GM18505 (cell line): ENCODE data around the gene MRPL28.
"Not testable (repeated sequence)": the region's sequence is repeated elsewhere in the genome, so short reads cannot be mapped to it uniquely, and the experiment has no call there.

ENCODE experiments used
- ATAC-seq: cut with Tn5 transposase; IDR thresholded peaks from one replicate; pipeline ENCODE4 v1.9.1; 2021; ENCODE audit not compliant: unreplicated experiment
- POLR2A ChIP-seq: IDR thresholded peaks from 4 replicates; pipeline ENCODE4 v1.6.1; 2011; ENCODE audit warnings: borderline replicate concordance; ENCODE audit not compliant: insufficient read depth, insufficient read length; ENCODE audit errors: extremely low read depth

MRPL28 gene

DNA sequence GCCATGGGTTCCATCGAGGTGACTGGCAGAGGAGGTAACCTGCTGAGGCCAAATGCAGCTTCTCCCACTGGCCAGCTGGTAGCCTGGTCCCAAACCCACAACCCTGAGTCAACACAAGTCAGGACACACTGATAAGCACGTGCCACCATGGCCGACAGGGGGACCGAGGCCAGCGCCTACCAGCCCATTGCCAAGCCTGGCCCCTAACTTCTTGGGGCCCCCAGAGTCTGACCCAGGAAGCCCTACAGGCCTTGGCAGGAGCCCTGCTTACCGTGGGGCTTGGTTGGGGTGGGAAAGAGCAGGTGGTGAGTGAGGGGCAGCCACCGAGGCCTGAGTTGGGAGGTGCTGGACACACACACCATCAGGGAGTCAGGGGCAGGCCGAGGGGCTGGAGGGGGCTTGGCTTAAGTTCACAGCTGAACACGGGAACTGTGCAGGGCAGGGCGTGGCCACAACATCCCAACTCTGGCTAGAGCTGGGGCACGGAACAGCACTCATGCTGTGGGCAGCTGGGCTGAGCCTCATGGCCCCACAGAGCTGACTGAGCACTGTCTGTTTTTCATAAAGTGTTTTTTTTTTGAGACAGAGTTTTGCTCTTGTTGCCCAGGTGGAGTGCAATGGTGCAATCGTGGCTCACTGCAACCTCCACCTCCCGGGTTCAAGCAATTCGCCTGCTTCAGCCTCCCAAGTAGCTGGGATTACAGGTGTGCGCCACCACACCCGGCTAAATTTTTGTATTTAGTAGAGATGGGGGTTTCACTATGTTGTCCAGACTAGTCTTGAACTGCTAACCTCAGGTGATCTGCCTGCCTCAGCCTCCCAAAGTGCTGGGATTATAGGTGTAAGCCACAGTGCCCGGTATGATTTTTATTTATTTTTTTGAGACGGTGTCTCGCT is 5.5 kb downstream of the MRPL28 start:
- no peak for ATAC-seq
- TF ChIP-seq POLR2A, result no peak

DNA sequence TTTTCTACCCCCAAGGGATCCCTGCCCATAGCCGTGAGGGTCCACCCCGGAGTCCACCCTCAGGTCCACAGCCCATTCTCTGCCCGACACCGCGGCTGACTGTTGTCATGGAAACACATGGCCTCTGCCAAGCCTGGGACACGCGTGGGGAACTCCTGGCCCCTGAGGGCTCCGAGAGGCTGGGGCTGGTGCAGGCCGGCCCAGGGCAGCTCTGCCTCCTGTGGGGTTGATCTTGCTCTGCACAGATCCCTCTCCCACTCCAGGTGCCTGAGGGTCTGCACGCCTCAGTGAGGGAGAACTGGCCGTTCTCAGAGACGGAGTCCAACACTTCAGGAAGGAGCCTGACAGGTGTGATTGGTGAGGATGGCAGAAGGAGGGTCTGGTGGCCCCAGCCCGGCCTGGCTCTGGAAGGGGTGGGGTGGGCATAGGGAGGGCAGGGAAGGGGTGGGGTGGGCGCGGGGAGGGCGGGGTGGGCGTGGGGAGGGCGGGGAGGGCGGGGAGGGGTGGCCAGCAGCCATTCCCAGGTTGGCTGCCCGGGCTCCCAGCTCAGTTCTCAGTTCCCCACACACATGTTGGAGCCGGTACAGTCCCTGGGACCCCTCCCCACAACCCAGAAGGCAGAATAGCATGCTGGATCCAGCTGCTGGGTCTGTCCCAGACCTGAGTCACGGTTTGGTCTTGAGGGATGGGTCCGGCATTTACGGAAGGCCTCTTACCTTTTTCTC is 6.4 kb downstream of the MRPL28 start:
- TF ChIP-seq POLR2A, result no peak
- ATAC-seq, result no peak

GRCh38 chr16:363110-363765 is 7.1 kb downstream of the MRPL28 start:
- no peak for ATAC-seq
- no peak for TF ChIP-seq POLR2A

DNA sequence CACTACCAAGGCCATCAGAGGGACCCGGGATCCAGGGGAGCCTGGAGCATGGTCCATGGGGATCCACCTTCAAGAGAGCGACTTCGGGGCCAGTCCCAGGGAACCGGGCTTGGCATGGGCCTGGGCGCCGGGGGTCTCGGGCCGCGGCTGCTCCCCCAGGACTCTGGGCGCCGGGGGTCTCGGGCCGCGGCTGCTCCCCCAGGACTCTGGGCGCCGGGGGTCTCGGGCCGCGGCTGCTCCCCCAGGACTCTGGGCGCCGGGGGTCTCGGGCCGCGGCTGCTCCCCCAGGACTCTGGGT is 7.7 kb downstream of the MRPL28 start:
- not testable (repeated sequence) for ATAC-seq

- no peak for ATAC-seq
Measured at GRCh38 chr16:361872-362701, 8.3 kb downstream of the MRPL28 start.

DNA sequence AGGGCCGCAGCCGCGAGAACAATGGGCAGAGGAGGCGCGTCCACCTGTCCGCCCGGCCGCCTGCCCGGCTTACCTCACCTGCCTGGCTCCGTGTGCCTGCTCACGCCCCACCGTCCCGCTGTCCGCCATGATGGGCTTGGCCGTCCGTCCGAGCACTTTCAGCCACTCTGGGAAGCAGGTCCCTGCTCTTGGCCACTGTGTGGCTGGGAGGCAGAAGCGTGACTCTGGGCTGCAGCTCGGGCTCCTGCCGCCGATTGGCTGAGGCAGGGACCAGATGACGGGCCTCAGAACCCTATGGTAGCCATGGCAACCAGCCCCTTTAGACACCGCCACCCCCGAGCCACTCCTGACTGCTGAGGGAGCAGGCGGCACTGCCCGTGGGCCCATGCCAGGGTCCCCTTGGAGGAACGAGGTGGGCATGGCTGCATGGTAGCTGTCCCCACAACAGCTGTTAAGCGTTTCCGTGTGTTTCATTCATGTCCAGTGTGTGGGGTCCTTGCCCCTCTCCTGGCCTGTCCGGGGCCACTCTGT is 8.9 kb downstream of the MRPL28 start:
- ATAC-seq, result no peak
- TF ChIP-seq POLR2A, result no peak

More at GRCh38 chr16:361872-362701, 8.3 kb downstream of the MRPL28 start:
- TF ChIP-seq POLR2A, result no peak

DNA sequence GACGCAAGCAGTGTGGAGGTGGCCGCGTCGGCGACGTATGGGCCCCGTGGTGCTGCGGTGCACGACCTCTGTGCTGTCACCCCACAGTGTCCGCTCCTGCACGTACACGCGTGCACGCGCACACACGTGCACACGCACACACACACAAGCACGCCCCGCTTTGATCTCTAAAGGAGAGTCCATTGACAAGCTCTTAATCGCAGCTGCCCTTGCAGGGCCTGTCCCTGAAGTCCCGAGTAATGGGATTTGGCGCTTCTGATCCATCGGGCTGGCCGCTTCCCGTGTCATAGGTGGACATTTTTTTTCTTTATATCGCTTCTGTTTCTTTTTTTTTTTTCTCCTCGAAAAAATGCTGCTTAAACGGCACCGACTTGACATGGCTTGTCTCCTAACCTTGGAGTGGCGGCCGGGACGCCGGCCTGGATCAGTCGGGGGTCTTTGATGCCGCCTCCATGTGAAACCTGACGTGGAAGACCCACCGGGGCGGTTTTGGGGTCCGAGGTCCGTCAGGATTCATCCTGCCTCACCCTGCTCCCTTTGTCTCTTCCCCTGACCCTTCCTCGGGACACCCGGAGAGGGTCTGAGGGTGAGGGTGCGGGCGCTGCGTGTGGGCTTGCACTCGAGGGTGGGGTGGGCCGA is 9.5 kb downstream of the MRPL28 start:
- no peak for TF ChIP-seq POLR2A
- no peak for ATAC-seq

DNA sequence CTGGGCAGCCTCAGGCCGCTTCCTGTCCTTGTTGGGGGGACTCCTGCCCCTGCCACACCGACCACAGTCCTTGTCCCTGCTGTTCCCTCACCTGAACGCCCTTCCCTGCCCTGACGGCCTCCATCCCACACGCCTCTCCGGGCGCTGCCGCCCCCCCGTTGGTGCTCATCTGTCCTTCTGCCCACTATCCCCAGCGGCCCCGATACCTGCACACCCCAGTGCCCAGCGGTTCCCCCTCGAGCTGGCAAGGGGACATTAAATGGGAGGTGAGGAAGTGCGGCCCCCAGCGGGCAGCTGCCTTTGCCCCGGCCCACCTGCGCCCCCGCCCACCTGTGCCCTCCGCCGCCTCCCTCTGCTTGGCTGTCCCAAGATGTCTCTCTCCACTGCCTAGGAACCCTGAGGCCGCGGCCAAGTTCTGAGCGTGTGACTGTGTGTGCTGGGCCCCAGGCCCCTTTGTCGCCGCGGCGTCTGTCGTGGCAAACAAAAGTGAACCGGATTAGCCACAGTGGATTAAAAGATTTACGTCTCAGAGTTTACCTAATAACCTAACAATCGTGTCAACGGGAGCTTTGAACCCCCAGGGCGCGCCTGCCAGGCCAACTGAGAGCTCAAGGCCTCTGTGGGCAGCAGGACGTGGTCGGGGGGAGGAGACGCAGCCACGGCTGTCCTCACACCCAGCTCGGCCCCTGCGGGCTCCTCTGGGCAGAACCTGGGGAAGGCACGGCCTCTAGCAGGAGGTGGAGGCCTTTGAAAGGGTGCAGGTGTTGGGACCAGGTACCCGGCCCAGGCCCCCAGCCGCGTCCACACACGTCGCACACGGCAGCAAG is 10.3 kb downstream of the MRPL28 start:
- no peak for TF ChIP-seq POLR2A
- ATAC-seq, result no peak

- TF ChIP-seq POLR2A, result no peak
- no peak for ATAC-seq
Measured at GRCh38 chr16:359067-359763, 11.1 kb downstream of the MRPL28 start.

DNA sequence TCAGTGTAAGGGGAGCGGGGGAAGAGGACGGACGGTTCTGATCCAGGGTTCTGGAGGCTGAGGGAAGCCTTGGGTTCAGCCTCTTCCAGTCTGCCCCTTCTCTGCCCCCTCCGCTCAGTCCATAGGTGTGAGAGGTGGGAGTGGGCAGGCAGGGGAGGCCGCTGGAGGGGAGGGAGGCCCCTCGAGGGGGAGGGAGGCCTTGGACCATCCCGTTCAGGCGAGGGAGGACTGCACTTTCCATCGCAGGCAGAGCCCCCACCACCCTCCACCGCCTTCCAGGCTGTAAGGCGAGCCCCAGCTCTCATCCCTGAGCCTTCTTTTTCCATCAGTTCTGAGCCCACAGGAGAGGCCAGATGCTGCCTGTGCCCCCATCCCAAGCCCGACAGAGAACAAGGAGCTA is 13.6 kb downstream of the MRPL28 start:
- no peak for TF ChIP-seq POLR2A
- no peak for ATAC-seq

DNA sequence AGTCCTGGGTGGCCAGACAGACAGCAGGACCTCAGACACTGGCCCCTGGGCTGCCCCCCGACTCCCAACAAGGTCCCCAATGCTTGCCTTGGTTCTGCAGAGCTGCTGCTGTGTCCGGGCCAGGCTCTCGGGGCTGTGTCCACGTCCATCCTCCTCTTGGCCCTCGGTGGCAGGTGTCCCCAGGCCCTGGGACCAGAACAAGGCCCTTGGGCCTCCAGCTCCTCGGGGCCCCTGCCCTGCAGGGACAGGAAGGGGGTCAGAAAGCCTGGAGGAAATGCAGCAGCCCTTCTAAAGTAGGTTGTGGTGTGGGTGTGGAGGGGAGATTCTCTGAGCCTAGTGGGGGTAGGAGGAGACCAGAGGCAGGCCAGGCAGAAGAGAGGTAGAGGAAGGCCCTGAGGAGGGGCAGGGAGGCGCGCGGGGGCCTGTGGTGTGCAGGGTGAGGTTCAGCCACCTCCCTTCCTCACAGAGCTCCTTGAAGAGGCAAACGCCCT is 15.3 kb downstream of the MRPL28 start:
- no peak for ATAC-seq
- TF ChIP-seq POLR2A, result no peak
